Ascending aorta (tissue), 2 donors: ENCODE measurements around the gene HPN. TPM values are rescaled to one million over a fixed set of nuclear protein-coding genes. Genes with fewer than 3 reads are reported as not detected.

Source experiments
- DNase-seq, 2 donors: peaks; one replicate each; pipeline ENCODE4 v3.0.0-alpha.2; 2019; ENCODE audit warnings: low spot score in 2 of 2
- H3K27ac ChIP-seq, 2 donors: fragments of 200-600 bp; sonication (generic); one replicate each; pipeline ENCODE4 v1.5.1; 2016 to 2017; ENCODE audit warnings: mild to moderate bottlenecking in 1 of 2
- H3K27me3 ChIP-seq: fragments of 200-600 bp; sonication (generic); one replicate; pipeline ENCODE4 v1.5.1; 2017
- H3K36me3 ChIP-seq, 2 donors: fragments of 200-600 bp; sonication (generic); one replicate each; pipeline ENCODE4 v1.5.1; 2016
- H3K4me1 ChIP-seq, 2 donors: fragments of 200-600 bp; sonication (generic); one replicate each; pipeline ENCODE4 v1.5.1; 2016 to 2017; ENCODE audit warnings: mild to moderate bottlenecking in 1 of 2
- H3K4me3 ChIP-seq, 2 donors: fragments of 200-600 bp; sonication (generic); one replicate each; pipeline ENCODE4 v1.5.1; 2016 to 2017; ENCODE audit warnings: mild to moderate bottlenecking in 1 of 2
- H3K9me3 ChIP-seq, 2 donors: fragments of 200-600 bp; sonication (generic); one replicate each; pipeline ENCODE4 v1.5.1; 2016
- intact Hi-C: fragments of 100-400 bp; cut with DNase I; formaldehyde crosslinking; loops from one replicate; pipeline ENCODE4 v1.15.1; 2023
- total RNA-seq: library from RNA; depleted of rRNA; stranded (reverse); fragments of >200 nt; gene quantifications from one replicate; pipeline ENCODE4 v1.1.0, GENCODE V29; 2016
- TF ChIP-seq, protein P1 (sequence below), 3 experiments: fragments of 200-600 bp in 2 of 3; fragments of 450-650 bp in 1 of 3; sonication (generic) in 2 of 3; IDR thresholded peaks; one replicate each; pipeline ENCODE4 v1.5.1; 2016 to 2019; ENCODE audit warnings: antibody characterized with exemption in 3 of 3, mild to moderate bottlenecking in 1 of 3, moderate library complexity in 1 of 3

Gene HPN
- total RNA-seq, 1 donor from 2014 or later: 0.85 TPM

GRCh38 chr19:35023428-35023827 is 18.1 kb upstream of the HPN start:
- Histone ChIP-seq H3K36me3 (peaks cover 80 to 87% of the 10 kb centered on the region in 2 donors), H3K4me1 (no peaks in the 10 kb centered on the region), H3K27me3 (no peaks in the 10 kb centered on the region), H3K9me3 (no peaks in the 10 kb centered on the region), H3K27ac (no peak overlapping the region), H3K4me3 (no peak overlapping the region)
- intact Hi-C loops: no loop called here
- DNase-seq: no peak
- TF ChIP-seq, protein P1, sequence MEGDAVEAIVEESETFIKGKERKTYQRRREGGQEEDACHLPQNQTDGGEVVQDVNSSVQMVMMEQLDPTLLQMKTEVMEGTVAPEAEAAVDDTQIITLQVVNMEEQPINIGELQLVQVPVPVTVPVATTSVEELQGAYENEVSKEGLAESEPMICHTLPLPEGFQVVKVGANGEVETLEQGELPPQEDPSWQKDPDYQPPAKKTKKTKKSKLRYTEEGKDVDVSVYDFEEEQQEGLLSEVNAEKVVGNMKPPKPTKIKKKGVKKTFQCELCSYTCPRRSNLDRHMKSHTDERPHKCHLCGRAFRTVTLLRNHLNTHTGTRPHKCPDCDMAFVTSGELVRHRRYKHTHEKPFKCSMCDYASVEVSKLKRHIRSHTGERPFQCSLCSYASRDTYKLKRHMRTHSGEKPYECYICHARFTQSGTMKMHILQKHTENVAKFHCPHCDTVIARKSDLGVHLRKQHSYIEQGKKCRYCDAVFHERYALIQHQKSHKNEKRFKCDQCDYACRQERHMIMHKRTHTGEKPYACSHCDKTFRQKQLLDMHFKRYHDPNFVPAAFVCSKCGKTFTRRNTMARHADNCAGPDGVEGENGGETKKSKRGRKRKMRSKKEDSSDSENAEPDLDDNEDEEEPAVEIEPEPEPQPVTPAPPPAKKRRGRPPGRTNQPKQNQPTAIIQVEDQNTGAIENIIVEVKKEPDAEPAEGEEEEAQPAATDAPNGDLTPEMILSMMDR (IDR thresholded peaks at IDR 0.05): no peak

- H3K27ac ChIP-seq: no peak overlapping the region
- TF ChIP-seq, protein P1 (IDR thresholded peaks at IDR 0.05): no peak
- no peaks in the 10 kb centered on the region for H3K9me3 ChIP-seq
- H3K27me3 ChIP-seq: no peaks in the 10 kb centered on the region
- peaks cover 73 to 81% of the 10 kb centered on the region in 2 donors for H3K36me3 ChIP-seq
- no peak overlapping the region for H3K4me3 ChIP-seq
- no peak for DNase-seq
- intact Hi-C loops: no loop called here
- H3K4me1 ChIP-seq: no peaks in the 10 kb centered on the region
These were observed 17.4 kb upstream of the HPN start for GRCh38 chr19:35024095-35024494.

DNA sequence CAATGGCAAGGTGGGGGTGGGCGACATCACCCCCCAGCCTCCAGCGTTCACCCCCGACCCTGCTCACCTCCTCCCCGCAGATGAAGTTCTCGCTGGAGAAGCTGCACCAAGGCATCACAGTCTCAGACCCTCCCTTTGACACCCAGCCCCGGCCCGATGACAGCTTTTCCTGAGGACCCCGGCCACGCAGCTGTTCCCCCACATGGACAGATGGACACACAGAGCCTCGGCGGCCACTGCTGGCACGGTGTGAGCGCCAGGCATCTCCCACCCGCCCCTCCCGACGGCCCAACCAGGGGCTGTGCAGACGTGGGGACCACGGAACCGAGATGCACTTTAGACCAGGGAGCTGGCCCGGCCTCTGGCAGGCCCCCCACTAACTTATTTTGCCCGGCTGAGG is 15.6 kb upstream of the HPN start:
- DNase-seq: no peak
- H3K9me3 ChIP-seq: no peaks in the 10 kb centered on the region
- H3K36me3 ChIP-seq: peaks cover 55 to 62% of the 10 kb centered on the region in 2 donors
- intact Hi-C loops: no loop called here
- peaks cover 4 to 6% of the 10 kb centered on the region in 2 donors for H3K4me1 ChIP-seq
- no peak overlapping the region for H3K27ac ChIP-seq
- no peak overlapping the region for H3K4me3 ChIP-seq
- TF ChIP-seq, protein P1 (IDR thresholded peaks at IDR 0.05): no peak
- no peaks in the 10 kb centered on the region for H3K27me3 ChIP-seq

DNA sequence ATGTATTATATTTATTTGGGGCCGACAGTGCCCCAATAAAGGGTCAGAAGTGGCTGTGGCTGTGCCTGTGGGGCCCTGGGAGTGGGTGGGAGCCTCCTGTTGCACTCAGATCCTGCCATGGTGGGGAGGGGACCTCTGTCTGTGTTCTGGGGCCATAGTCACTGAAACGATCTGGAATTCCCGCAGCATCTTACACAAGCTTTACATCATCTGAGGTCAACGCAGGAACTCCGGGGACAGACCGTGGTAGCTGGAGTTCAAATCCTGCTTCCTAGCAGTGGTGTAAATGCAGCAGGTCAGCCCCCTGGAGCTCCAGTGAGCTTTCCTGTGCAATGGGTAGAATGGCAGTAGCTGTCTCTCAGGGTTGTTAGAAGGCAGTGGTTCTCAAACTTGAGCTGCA is 15.1 kb upstream of the HPN start:
- no peak for DNase-seq
- Histone ChIP-seq H3K9me3 (no peaks in the 10 kb centered on the region), H3K4me1 (peaks cover 4 to 10% of the 10 kb centered on the region in 2 donors), H3K27me3 (no peaks in the 10 kb centered on the region), H3K27ac (no peak overlapping the region), H3K36me3 (peaks cover 51 to 57% of the 10 kb centered on the region in 2 donors), H3K4me3 (no peak overlapping the region)
- TF ChIP-seq, protein P1 (IDR thresholded peaks at IDR 0.05): no peak
- intact Hi-C loops: no loop called here

- Histone ChIP-seq H3K27ac (no peak overlapping the region), H3K9me3 (no peaks in the 10 kb centered on the region), H3K4me3 (no peak overlapping the region), H3K27me3 (no peaks in the 10 kb centered on the region), H3K36me3 (peaks cover 45 to 51% of the 10 kb centered on the region in 2 donors), H3K4me1 (peaks cover 4 to 10% of the 10 kb centered on the region in 2 donors)
- no peak for DNase-seq
- TF ChIP-seq, protein P1 (IDR thresholded peaks at IDR 0.05): no peak
- intact Hi-C loops: no loop called here
These were observed 14.5 kb upstream of the HPN start for GRCh38 chr19:35027009-35027408.
